Smooth muscle cell (in vitro differentiated cells): Measurements from ENCODE around the gene USH1G. TPM values are rescaled to one million over a fixed set of nuclear protein-coding genes. Genes with fewer than 3 reads are reported as not detected.

Source experiments
- DNase-seq: peaks from one replicate; lab custom pipeline; 2025; ENCODE audit not compliant: unreplicated experiment; lab: John Stamatoyannopoulos, UW
- H2AFZ ChIP-seq: fragments of 200-600 bp; sonication (generic); 2 replicates; pipeline ENCODE4 v1.6.0; 2016; ENCODE audit warnings: antibody characterized with exemption, low read depth, mild to moderate bottlenecking
- H3F3A ChIP-seq: fragments of 200-600 bp; sonication (generic); 2 replicates; pipeline ENCODE4 v1.6.0; 2017; ENCODE audit warnings: antibody characterized with exemption, low read depth
- H3K27ac ChIP-seq: fragments of 200-600 bp; sonication (generic); 2 replicates; pipeline ENCODE4 v1.5.1; 2016; ENCODE audit warnings: low read depth, mild to moderate bottlenecking
- H3K27me3 ChIP-seq: fragments of 200-600 bp; sonication (generic); 2 replicates; pipeline ENCODE4 v1.6.1; 2016; ENCODE audit warnings: low read depth, mild to moderate bottlenecking
- H3K36me3 ChIP-seq: fragments of 200-600 bp; sonication (generic); 2 replicates; pipeline ENCODE4 v1.5.1; 2016; ENCODE audit warnings: low read depth
- H3K4me1 ChIP-seq: fragments of 200-600 bp; sonication (generic); 2 replicates; pipeline ENCODE4 v1.5.1; 2016; ENCODE audit warnings: low read depth
- H3K4me2 ChIP-seq: fragments of 200-600 bp; sonication (generic); 2 replicates; pipeline ENCODE4 v1.6.0; 2016; ENCODE audit warnings: mild to moderate bottlenecking
- H3K4me3 ChIP-seq: fragments of 200-600 bp; sonication (generic); 2 replicates; pipeline ENCODE4 v1.5.1; 2016; ENCODE audit warnings: mild to moderate bottlenecking
- H3K79me2 ChIP-seq: fragments of 200-600 bp; sonication (generic); 2 replicates; pipeline ENCODE4 v1.6.0; 2016; ENCODE audit warnings: low read depth, mild to moderate bottlenecking
- H3K9ac ChIP-seq: fragments of 200-600 bp; sonication (generic); 2 replicates; pipeline ENCODE4 v1.6.0; 2016; ENCODE audit warnings: low read depth
- H3K9me3 ChIP-seq: fragments of 200-600 bp; sonication (generic); replicated peaks from 2 replicates; pipeline ENCODE4 v1.5.1; 2016; ENCODE audit warnings: low read depth
- H4K20me1 ChIP-seq: fragments of 200-600 bp; sonication (generic); 2 replicates; pipeline ENCODE4 v1.6.0; 2016; ENCODE audit warnings: low read depth
- WGBS: methylation state at CpG from one replicate; pipeline ENCODE4 v1.1.7; 2016; ENCODE audit warnings: low lambda C conversion rate; 5-methylcytosine and 5-hydroxymethylcytosine counted together
- polyA plus RNA-seq: library from polyadenylated mRNA; unstranded; fragments of >200 nt; fragmentation: Nextera tagmentation; extraction: Ambion mirVana; gene quantifications from 2 replicates; pipeline ENCODE4 v1.2.1, GENCODE V29; 2016
- total RNA-seq: library from RNA; depleted of rRNA; stranded (reverse); fragments of >200 nt; gene quantifications from 2 replicates; pipeline ENCODE4 v1.2.3, GENCODE V29; 2014
- TF ChIP-seq, protein P1 (sequence below): fragments of 200-600 bp; sonication (generic); IDR thresholded peaks from 2 replicates; pipeline ENCODE4 v1.5.1; 2017; ENCODE audit warnings: borderline replicate concordance, mild to moderate bottlenecking, antibody characterized with exemption; ENCODE audit not compliant: insufficient read depth, poor library complexity, severe bottlenecking

USH1G gene
- total and polyA plus RNA-seq, 2 experiments from 2014 or later = 0.32 to 0.49 TPM

DNA sequence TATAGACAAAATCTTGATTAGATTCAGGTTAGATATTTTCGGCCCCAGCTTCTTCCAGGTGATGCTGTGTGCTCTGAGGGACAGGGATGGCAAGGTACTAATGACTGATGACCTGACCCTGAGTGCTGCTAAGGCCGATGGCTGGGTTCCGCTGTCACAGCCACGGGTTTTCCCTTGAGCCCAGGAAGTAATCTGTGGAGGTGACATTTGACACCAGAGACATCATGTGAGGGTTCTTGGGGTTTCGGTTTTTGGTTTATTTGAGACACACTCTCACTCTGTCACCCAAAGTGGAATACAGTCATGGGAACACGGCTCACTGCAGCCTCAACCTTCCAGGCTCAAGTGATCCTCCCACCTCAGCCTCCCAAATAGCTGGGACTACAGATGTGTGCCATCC lies 22.5 kb upstream of the USH1G start:
- no peak for DNase-seq
- H4K20me1 ChIP-seq = no peaks in the 10 kb centered on the region
- no peak overlapping the region for H3K4me3 ChIP-seq
- TF ChIP-seq, protein P1, sequence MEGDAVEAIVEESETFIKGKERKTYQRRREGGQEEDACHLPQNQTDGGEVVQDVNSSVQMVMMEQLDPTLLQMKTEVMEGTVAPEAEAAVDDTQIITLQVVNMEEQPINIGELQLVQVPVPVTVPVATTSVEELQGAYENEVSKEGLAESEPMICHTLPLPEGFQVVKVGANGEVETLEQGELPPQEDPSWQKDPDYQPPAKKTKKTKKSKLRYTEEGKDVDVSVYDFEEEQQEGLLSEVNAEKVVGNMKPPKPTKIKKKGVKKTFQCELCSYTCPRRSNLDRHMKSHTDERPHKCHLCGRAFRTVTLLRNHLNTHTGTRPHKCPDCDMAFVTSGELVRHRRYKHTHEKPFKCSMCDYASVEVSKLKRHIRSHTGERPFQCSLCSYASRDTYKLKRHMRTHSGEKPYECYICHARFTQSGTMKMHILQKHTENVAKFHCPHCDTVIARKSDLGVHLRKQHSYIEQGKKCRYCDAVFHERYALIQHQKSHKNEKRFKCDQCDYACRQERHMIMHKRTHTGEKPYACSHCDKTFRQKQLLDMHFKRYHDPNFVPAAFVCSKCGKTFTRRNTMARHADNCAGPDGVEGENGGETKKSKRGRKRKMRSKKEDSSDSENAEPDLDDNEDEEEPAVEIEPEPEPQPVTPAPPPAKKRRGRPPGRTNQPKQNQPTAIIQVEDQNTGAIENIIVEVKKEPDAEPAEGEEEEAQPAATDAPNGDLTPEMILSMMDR = no peak
- H3F3A ChIP-seq = no peaks in the 10 kb centered on the region
- H3K9me3 ChIP-seq = no peaks in the 10 kb centered on the region
- no peaks in the 10 kb centered on the region for H3K36me3 ChIP-seq
- no peak overlapping the region for H3K27ac ChIP-seq
- H3K79me2 ChIP-seq = no peaks in the 10 kb centered on the region
- peaks cover 35% of the 10 kb centered on the region for H3K27me3 ChIP-seq
- 77% methylated on average over 6 of the region's 6 CpGs for WGBS
- no peak overlapping the region for H3K4me2 ChIP-seq
- H3K9ac ChIP-seq = no peak overlapping the region
- H3K4me1 ChIP-seq = no peaks in the 10 kb centered on the region
- H2AFZ ChIP-seq = no peak overlapping the region

DNA sequence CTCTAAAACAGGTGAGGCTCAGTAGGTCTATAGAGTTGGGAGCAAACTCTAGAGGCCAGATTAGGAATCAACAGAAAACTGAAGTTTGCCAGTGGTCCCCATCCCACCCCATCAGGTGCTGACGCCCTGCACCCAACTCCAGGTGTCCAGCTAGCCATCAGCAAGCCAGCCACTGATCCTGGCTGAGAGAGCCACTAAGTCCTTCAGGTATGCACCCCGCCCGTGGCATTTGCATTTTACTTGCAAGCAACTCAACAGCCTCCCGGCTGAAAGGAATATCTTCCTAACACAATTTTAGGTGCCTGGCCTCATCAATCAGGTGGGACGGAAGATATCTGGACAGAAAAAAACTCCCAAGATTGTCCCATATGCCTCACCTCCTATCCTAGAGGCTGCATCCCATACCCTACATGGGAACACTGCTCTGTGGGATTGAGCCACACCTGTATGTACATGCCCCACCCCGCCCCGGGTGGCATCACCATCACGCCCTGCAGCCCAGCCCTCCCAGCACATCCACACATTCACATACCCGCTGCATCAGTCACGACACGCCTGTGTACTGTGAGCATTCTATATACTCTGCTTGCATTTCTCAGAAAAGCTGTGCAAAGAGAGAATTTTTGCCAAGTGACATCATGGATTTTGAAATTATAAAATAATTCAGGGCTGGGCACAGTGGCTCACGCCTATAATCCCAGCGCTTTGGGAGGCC lies 20.9 kb upstream of the USH1G start:
- no peak overlapping the region for H3K9ac ChIP-seq
- peaks cover 46% of the 10 kb centered on the region for H3K27me3 ChIP-seq
- H3K27ac ChIP-seq = no peak overlapping the region
- H3K4me1 ChIP-seq = no peaks in the 10 kb centered on the region
- no peak for DNase-seq
- TF ChIP-seq, protein P1 = no peak
- H3K9me3 ChIP-seq = no peaks in the 10 kb centered on the region
- no peak overlapping the region for H2AFZ ChIP-seq
- H4K20me1 ChIP-seq = no peaks in the 10 kb centered on the region
- WGBS = 74% methylated on average over 13 of the region's 13 CpGs
- no peak overlapping the region for H3K4me3 ChIP-seq
- no peaks in the 10 kb centered on the region for H3K79me2 ChIP-seq
- H3K36me3 ChIP-seq = no peaks in the 10 kb centered on the region
- H3F3A ChIP-seq = no peaks in the 10 kb centered on the region
- no peak overlapping the region for H3K4me2 ChIP-seq

DNA sequence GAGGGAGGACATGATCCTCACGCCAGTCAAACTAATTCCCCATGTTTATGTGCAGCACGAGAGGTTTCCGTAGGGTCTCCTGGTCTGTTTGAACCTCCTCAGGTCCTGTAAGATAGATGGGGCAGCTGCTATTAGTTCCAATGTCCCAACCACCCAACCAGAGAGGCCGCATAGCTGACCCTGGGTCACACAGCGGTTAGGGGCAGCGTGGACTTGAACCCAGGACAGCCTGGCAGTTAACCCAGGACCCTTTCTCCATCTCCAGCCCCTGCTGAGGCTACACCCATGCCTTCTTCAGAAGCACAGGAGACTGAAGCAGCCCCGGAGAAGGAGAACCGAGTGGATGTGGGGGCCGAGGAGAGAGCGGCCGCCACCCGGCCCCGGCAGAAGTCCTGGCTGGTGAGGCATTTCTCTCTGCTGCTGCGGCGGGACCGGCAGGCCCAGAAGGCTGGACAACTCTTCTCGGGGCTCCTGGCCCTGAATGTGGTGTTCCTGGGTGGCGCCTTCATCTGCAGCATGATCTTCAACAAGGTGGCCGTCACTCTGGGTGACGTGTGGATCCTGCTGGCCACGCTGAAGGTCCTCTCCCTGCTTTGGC lies 18.2 kb upstream of the USH1G start:
- no peak overlapping the region for H3K4me2 ChIP-seq
- no peaks in the 10 kb centered on the region for H3F3A ChIP-seq
- H3K79me2 ChIP-seq = no peaks in the 10 kb centered on the region
- 83% methylated on average over 21 of the region's 21 CpGs for WGBS
- no peaks in the 10 kb centered on the region for H3K4me1 ChIP-seq
- H3K9ac ChIP-seq = no peak overlapping the region
- H4K20me1 ChIP-seq = no peaks in the 10 kb centered on the region
- H3K4me3 ChIP-seq = no peak overlapping the region
- no peaks in the 10 kb centered on the region for H3K9me3 ChIP-seq
- no peak overlapping the region for H2AFZ ChIP-seq
- peaks cover 71% of the 10 kb centered on the region for H3K27me3 ChIP-seq
- TF ChIP-seq, protein P1 = no peak
- no peak for DNase-seq
- no peaks in the 10 kb centered on the region for H3K36me3 ChIP-seq
- no peak overlapping the region for H3K27ac ChIP-seq

DNA sequence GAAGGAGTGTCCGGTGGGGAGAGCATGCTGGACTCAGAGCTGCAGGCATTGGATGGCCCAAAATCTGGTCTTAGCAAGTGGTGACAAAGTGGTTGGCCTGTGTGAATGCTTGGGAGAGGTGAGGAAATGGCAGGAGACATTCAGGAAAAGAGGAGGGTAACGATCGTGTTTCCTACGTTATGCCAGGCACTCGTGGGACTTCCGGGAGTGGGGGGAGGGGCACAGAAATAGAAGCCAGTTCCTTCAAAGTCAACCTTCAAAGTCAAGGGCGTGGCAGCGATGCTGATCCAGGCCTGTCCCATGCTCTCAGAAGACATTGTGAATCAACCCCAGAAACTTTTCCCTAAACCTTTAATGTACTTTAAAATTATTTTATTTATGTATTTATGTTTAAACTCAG lies 16.5 kb upstream of the USH1G start:
- TF ChIP-seq, protein P1 = no peak
- no peak overlapping the region for H3K9ac ChIP-seq
- no peak for DNase-seq
- 58% methylated on average over 8 of the region's 8 CpGs for WGBS
- H3K4me2 ChIP-seq = no peak overlapping the region
- H3K79me2 ChIP-seq = no peaks in the 10 kb centered on the region
- H3K4me1 ChIP-seq = no peaks in the 10 kb centered on the region
- H3K4me3 ChIP-seq = no peak overlapping the region
- no peaks in the 10 kb centered on the region for H4K20me1 ChIP-seq
- H2AFZ ChIP-seq = no peak overlapping the region
- H3K27me3 ChIP-seq = peaks cover 78% of the 10 kb centered on the region
- no peaks in the 10 kb centered on the region for H3K9me3 ChIP-seq
- no peak overlapping the region for H3K27ac ChIP-seq
- H3K36me3 ChIP-seq = no peaks in the 10 kb centered on the region
- no peaks in the 10 kb centered on the region for H3F3A ChIP-seq
